ENCODE results near the gene FAM114A1.

Gene FAM114A1

DNA sequence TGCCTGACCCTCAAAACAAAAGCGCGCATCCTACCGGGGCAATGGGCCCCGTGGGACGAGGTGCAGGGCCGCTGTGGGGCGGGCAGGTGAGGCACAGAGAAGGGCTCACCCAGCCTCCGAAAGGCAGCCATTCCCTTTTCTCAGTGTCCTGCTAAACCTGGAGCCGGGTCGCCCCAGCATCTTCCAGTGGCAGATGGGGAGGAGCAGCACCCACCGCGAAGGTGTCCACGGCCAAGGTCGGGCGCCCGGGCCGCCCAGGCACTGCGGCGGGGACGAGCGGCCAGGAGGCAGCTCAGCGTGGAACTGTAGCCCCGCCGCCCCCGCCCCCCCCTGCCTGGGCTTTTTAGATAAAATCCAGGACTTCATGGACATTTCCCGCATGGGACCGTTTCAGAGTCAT lies 43.8 kb upstream of the FAM114A1 start:
- TF ChIP-seq, protein P1, sequence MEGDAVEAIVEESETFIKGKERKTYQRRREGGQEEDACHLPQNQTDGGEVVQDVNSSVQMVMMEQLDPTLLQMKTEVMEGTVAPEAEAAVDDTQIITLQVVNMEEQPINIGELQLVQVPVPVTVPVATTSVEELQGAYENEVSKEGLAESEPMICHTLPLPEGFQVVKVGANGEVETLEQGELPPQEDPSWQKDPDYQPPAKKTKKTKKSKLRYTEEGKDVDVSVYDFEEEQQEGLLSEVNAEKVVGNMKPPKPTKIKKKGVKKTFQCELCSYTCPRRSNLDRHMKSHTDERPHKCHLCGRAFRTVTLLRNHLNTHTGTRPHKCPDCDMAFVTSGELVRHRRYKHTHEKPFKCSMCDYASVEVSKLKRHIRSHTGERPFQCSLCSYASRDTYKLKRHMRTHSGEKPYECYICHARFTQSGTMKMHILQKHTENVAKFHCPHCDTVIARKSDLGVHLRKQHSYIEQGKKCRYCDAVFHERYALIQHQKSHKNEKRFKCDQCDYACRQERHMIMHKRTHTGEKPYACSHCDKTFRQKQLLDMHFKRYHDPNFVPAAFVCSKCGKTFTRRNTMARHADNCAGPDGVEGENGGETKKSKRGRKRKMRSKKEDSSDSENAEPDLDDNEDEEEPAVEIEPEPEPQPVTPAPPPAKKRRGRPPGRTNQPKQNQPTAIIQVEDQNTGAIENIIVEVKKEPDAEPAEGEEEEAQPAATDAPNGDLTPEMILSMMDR (IDR thresholded peaks at IDR 0.05; ENCODE audit: low read depth, low read length) = no peak
- in situ Hi-C loops (cut with HindIII; ENCODE audit: low sequenced_read_pairs) = no loop called here
- H3K4me3 ChIP-seq (ENCODE audit: low read depth, low read length) = no peak overlapping the region
- DNase-seq (ENCODE audit: low read depth, low spot score) = no peak

DNA sequence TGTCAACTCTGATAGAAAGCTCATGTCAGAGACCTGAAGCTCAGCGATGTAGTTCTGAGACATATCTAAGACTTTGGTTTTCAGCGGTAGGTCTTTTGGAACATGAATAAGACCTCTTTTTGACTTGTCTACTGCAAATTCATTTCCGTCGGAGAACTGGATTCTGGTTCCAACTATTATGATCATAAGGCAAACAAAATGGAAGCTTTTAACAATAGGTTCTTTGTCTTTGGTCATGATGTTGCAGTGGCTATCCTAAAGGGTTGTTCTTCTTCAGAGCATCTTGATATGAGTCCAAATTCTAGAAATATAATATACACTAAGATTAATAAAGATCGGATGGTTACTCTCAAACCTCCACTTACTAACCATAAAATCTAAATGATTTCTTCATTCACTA lies 38.4 kb upstream of the FAM114A1 start:
- TF ChIP-seq, protein P1 (IDR thresholded peaks at IDR 0.05; ENCODE audit: low read depth, low read length) = no peak
- no peak for DNase-seq (ENCODE audit: low read depth, low spot score)
- in situ Hi-C loops (cut with HindIII; ENCODE audit: low sequenced_read_pairs) = no loop called here
- H3K4me3 ChIP-seq (ENCODE audit: low read depth, low read length) = no peak overlapping the region

DNA sequence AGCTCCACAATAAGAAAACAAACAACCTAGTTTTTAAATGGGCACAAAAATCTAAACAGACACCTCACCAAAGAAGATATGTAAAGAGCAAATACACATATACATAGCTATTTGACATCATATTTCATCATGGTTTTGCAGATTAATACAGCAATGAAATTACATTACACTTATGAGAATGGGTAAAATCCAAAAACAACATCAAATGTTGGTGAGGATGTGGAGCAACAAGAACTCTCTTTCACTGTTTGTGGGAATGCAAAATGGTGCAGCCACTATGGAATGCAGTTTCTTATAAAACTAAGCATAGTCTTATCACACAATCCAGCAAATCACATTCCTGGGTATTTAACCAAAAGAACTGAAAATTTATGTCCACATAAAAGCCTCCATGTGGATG lies 36.0 kb upstream of the FAM114A1 start:
- no peak overlapping the region for H3K4me3 ChIP-seq (ENCODE audit: low read depth, low read length)
- in situ Hi-C loops (cut with HindIII; ENCODE audit: low sequenced_read_pairs) = no loop called here
- TF ChIP-seq, protein P1 (IDR thresholded peaks at IDR 0.05; ENCODE audit: low read depth, low read length) = no peak
- no peak for DNase-seq (ENCODE audit: low read depth, low spot score)

DNA sequence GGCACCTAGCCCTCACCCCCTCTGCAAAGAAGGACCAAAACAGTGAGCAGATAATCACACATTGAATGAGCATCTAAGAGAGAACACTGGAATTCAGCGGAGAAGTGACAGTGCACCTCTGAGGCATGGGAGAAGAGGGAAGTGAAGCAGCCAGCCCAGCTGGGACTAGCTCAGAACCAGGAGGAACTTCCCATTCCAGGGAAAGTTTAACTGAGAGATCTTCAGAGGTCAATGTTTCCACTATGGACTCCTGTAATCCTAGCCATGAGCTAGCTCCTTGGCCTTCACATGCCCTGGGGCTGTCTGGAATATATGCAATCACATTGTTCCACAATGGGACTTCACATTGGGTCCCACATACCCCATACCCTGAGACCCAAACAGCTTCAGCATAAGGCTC lies 35.4 kb upstream of the FAM114A1 start:
- in situ Hi-C loops (cut with HindIII; ENCODE audit: low sequenced_read_pairs) = no loop called here
- H3K4me3 ChIP-seq (ENCODE audit: low read depth, low read length) = no peak overlapping the region
- TF ChIP-seq, protein P1 (IDR thresholded peaks at IDR 0.05; ENCODE audit: low read depth, low read length) = no peak
- DNase-seq (ENCODE audit: low read depth, low spot score) = no peak

DNA sequence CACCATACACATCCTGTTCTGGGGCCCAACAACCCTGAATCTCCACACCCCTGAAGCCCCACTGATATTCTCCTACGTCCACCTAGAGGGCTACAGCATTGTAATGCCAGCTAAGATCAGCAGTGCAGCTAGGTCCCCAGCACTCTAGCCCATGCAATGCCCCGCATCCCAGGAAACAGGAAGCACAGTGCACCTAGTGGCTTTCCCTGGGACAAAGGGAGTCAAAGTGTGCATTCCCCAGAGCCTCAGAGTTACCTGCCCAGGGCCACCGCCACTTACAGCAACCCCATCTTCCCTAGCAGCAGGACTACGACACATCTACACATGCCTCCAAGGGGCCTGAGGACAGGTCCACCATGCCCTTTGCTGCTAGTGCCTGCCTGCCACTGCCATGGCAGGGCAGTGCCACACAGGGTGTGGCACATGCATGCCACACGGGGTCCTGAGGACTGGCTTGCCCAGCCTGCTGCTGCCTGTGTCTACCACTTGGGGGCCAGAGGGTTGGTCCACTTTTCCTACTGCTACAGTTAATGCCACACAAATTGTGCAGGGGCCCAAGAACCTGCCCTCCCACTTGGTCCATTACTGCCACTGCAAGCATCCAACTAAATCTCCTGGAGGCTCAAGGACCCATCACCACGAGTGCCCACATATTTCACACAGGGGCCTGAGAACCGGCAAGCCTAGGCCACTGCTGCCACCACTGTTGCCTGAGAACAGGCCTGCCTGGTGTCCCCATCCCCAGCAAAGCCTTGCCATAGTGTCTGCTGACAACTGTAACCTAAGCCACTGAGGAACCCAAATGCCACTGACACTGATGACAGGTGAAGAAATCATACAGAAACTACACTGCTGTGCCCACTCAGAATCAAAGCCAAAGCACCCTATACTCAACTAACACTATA lies 34.7 kb upstream of the FAM114A1 start:
- in situ Hi-C loops (cut with HindIII; ENCODE audit: low sequenced_read_pairs) = no loop called here
- TF ChIP-seq, protein P1 (IDR thresholded peaks at IDR 0.05; ENCODE audit: low read depth, low read length) = no peak
- no peak overlapping the region for H3K4me3 ChIP-seq (ENCODE audit: low read depth, low read length)
- no peak for DNase-seq (ENCODE audit: low read depth, low spot score)

DNA sequence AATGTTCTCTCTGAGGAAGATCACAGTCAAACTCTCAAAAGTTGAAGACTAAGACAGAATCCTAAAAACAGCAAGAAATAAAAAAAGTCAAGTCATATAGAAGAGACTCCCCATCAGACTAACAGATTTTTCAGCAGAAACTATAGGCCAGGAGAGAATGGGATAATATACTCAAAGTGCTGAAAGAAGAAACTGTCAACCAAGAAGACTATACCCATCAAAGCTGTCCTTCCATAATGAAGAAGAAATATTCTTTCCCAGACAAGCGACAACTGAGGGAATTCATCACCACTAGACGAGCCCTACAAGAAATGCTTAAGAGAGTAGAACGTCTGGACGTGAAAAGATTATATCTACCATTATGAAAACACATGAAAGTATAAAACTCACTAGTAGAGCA lies 33.0 kb upstream of the FAM114A1 start:
- in situ Hi-C loops (cut with HindIII; ENCODE audit: low sequenced_read_pairs) = no loop called here
- H3K4me3 ChIP-seq (ENCODE audit: low read depth, low read length) = no peak overlapping the region
- TF ChIP-seq, protein P1 (IDR thresholded peaks at IDR 0.05; ENCODE audit: low read depth, low read length) = no peak
- no peak for DNase-seq (ENCODE audit: low read depth, low spot score)
